ENCODE data around the gene ATG4B.

The ATG4B gene

DNA sequence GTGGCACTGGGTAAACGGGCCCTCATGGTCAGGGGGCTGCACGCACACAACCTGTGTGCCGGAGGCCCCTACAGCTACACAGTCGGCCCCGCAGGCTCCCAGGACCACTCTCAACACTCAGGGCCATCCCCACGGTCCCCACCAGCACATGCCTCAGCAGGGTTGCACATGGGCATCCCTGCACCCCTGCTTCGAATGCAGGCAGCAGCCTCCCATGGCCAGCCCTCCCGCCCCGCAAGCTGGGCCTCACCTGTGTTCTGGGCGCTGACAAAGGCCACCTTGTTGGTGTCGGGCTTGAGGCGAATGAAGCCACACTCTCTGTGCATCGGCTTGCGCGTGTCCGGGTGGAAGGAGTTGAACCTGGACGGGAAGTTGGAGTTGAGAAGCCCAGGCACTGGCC, 34.8 kb upstream of the ATG4B start:
- peaks cover 68% of the 10 kb centered on the region for H3K36me3 ChIP-seq (ENCODE audit: insufficient read depth, low read length)
- no peak overlapping the region for H3K9ac ChIP-seq (ENCODE audit: low read depth, low read length)
- no peaks in the 10 kb centered on the region for H3K9me3 ChIP-seq (ENCODE audit: insufficient read depth, low read length, severe bottlenecking)
- TF ChIP-seq EZH2 (IDR thresholded peaks at IDR 0.05; ENCODE audit: borderline replicate concordance, low read depth, low read length, severe bottlenecking), result no peak
- TF ChIP-seq, protein P1, sequence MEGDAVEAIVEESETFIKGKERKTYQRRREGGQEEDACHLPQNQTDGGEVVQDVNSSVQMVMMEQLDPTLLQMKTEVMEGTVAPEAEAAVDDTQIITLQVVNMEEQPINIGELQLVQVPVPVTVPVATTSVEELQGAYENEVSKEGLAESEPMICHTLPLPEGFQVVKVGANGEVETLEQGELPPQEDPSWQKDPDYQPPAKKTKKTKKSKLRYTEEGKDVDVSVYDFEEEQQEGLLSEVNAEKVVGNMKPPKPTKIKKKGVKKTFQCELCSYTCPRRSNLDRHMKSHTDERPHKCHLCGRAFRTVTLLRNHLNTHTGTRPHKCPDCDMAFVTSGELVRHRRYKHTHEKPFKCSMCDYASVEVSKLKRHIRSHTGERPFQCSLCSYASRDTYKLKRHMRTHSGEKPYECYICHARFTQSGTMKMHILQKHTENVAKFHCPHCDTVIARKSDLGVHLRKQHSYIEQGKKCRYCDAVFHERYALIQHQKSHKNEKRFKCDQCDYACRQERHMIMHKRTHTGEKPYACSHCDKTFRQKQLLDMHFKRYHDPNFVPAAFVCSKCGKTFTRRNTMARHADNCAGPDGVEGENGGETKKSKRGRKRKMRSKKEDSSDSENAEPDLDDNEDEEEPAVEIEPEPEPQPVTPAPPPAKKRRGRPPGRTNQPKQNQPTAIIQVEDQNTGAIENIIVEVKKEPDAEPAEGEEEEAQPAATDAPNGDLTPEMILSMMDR (IDR thresholded peaks at IDR 0.05; ENCODE audit: borderline replicate concordance, extremely low read depth, low read length, poor library complexity, severe bottlenecking), result no peak
- H2AFZ ChIP-seq (ENCODE audit: low read depth, low read length), result no peak overlapping the region
- DNase-seq (no peak), ATAC-seq (ENCODE audit: insufficient read depth, low read depth) (no peak)
- H3K4me2 ChIP-seq (ENCODE audit: insufficient read depth, low read length), result no peak overlapping the region
- H4K20me1 ChIP-seq (ENCODE audit: insufficient read depth, low read length), result peaks cover 4% of the 10 kb centered on the region
- H3K4me1 ChIP-seq (ENCODE audit: insufficient read depth, low read length), result no peaks in the 10 kb centered on the region
- no peak overlapping the region for H3K4me3 ChIP-seq (ENCODE audit: low read depth in 1 of 2, low read length in 2 of 2)
- H3K79me2 ChIP-seq (ENCODE audit: insufficient read depth, low read length), result peaks cover 1% of the 10 kb centered on the region; the same call in 1 of the 2 replicates
- no peak overlapping the region for H3K27ac ChIP-seq (ENCODE audit: low read length)
- H3K27me3 ChIP-seq (ENCODE audit: insufficient read depth, low read length, poor library complexity), result no peaks in the 10 kb centered on the region

DNA sequence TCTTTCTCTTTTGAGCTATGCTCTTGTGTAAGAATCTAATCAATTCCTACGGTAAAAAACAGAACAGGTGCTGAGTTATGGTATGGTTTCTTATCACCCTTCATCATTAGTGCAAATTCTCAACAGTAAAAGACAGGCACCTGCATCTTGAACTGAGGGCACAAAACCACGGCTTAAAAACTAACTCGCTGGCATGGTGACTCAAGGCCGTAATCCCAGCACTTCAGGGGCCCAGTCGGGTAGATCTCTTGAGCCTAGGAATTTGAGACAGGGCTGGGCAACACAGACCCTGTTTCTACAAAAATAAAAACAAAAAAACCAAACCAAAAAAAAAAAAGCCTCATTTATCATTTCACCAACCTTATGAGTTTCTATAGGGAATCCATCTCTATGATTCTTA, 33.8 kb upstream of the ATG4B start:
- TF ChIP-seq EZH2 (IDR thresholded peaks at IDR 0.05; ENCODE audit: borderline replicate concordance, low read depth, low read length, severe bottlenecking), result no peak
- TF ChIP-seq, protein P1 (IDR thresholded peaks at IDR 0.05; ENCODE audit: borderline replicate concordance, extremely low read depth, low read length, poor library complexity, severe bottlenecking), result no peak
- ATAC-seq (ENCODE audit: insufficient read depth, low read depth) (peak; percentile 45; the same call in 1 of the 3 replicates), DNase-seq (no peak)
- Histone ChIP-seq H3K4me3 (ENCODE audit: low read depth in 1 of 2, low read length in 2 of 2) (no peak overlapping the region), H3K9ac (ENCODE audit: low read depth, low read length) (no peak overlapping the region), H3K27me3 (ENCODE audit: insufficient read depth, low read length, poor library complexity) (no peaks in the 10 kb centered on the region), H3K9me3 (ENCODE audit: insufficient read depth, low read length, severe bottlenecking) (no peaks in the 10 kb centered on the region), H3K79me2 (ENCODE audit: insufficient read depth, low read length) (peaks cover 1% of the 10 kb centered on the region; the same call in 1 of the 2 replicates), H3K36me3 (ENCODE audit: insufficient read depth, low read length) (peaks cover 67% of the 10 kb centered on the region), H4K20me1 (ENCODE audit: insufficient read depth, low read length) (peaks cover 7% of the 10 kb centered on the region), H3K27ac (ENCODE audit: low read length) (no peak overlapping the region), H2AFZ (ENCODE audit: low read depth, low read length) (no peak overlapping the region), H3K4me2 (ENCODE audit: insufficient read depth, low read length) (no peak overlapping the region), H3K4me1 (ENCODE audit: insufficient read depth, low read length) (no peaks in the 10 kb centered on the region)

DNA sequence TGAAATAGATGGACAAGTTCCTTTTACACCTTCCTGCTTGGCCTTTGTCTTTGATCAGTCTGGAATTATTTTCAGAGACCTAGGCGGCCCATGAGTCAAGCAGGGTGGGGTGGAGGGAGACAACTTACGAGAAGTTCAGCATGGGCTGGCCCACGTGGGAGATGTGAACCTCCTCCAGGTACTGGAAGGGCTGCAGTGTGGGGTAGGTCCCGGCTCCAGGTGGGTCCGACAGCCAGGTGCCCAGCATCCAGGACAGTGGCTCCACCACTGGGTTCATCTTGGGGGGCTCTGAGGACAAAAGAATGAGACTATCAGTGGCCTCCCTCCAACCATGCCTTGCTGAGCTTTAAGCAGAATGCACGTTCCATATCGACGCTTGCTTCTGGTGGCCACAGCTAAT, 31.3 kb upstream of the ATG4B start:
- Histone ChIP-seq H3K27ac (ENCODE audit: low read length) (no peak overlapping the region), H3K4me2 (ENCODE audit: insufficient read depth, low read length) (no peak overlapping the region), H4K20me1 (ENCODE audit: insufficient read depth, low read length) (peaks cover 18% of the 10 kb centered on the region), H3K27me3 (ENCODE audit: insufficient read depth, low read length, poor library complexity) (no peaks in the 10 kb centered on the region), H3K4me3 (ENCODE audit: low read depth in 1 of 2, low read length in 2 of 2) (no peak overlapping the region), H3K79me2 (ENCODE audit: insufficient read depth, low read length) (peaks cover 8% of the 10 kb centered on the region), H2AFZ (ENCODE audit: low read depth, low read length) (no peak overlapping the region), H3K9ac (ENCODE audit: low read depth, low read length) (no peak overlapping the region), H3K4me1 (ENCODE audit: insufficient read depth, low read length) (no peaks in the 10 kb centered on the region), H3K9me3 (ENCODE audit: insufficient read depth, low read length, severe bottlenecking) (no peaks in the 10 kb centered on the region), H3K36me3 (ENCODE audit: insufficient read depth, low read length) (peaks cover 60% of the 10 kb centered on the region)
- TF ChIP-seq EZH2 (IDR thresholded peaks at IDR 0.05; ENCODE audit: borderline replicate concordance, low read depth, low read length, severe bottlenecking), result no peak
- TF ChIP-seq, protein P1 (IDR thresholded peaks at IDR 0.05; ENCODE audit: borderline replicate concordance, extremely low read depth, low read length, poor library complexity, severe bottlenecking), result no peak
- no peak for DNase-seq
- ATAC-seq (ENCODE audit: insufficient read depth, low read depth), result no peak
